ENCODE results near the gene ITPK1.
A peak's percentile ranks its signal among the peaks of the same experiment; 100 is the strongest.
"Not testable (repeated sequence)": the region's sequence is repeated elsewhere in the genome, so short reads cannot be mapped to it uniquely, and the experiment has no call there.

Gene ITPK1

DNA sequence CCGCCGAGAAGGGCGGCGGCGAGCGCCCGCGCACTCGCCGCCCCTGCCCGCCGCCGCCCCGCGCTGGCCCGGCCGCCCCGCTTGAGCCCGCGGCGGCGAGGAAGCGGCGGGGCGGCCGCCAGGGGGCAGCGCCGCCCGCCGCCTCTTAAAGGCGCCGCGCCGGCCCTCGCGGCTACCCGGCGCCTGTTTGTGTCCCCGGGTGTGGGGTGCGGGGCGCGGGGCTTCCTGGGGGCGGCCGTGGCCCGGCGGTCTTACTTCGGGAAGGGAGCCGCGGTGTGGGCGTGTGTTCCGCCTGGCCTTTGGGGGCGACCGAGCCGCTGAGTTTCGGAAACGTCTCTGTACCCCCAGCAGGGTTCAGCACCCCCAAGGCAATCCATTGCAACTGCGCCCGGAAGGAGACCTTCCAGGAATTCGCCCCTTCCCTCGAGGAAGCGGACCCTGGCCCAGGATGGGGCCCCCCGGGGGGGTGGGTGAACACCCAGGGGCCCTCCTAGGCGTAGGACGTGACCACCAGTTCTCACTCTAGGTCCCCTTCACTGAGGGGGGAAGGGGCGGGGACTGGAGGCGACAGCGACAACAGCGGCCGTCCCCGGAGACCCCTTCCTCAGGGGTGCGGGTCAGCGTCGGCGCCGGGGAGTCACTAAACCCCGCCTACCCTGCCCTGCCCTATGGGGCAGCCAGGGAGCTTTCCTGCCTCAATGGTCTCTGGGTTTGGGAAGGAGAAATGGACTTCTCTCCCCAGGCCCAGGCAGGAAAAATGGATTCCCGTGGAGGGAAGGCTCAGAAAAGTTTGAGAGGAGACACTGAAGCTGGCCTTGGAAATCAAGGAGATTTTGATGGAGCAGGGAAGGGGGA is at the start of gene ITPK1:
TSS of gene ITPK1 (minus strand) at position 105 of the 855 bp plus-strand sequence. CDS start 762 bp downstream, outside the sequence.
- DNase-seq (ENCODE audit: insufficient read length, low spot score): peak; percentile 76
- no peak for FAIRE-seq

GRCh38 chr14:93163564-93163963 is 47.8 kb upstream of the ITPK1 start:
- DNase-seq (ENCODE audit: insufficient read length, low spot score): no peak

GRCh38 chr14:93161411-93161940 is 45.8 kb upstream of the ITPK1 start:
- DNase-seq (ENCODE audit: insufficient read length, low spot score) (no peak), FAIRE-seq (no peak)

More at GRCh38 chr14:93163564-93163963, 47.8 kb upstream of the ITPK1 start:
- FAIRE-seq: peak; percentile 51

- DNase-seq (ENCODE audit: insufficient read length, low spot score) (no peak), FAIRE-seq (peak; percentile 78)
Observed at GRCh38 chr14:93160353-93160801, 44.7 kb upstream of the ITPK1 start.

DNA sequence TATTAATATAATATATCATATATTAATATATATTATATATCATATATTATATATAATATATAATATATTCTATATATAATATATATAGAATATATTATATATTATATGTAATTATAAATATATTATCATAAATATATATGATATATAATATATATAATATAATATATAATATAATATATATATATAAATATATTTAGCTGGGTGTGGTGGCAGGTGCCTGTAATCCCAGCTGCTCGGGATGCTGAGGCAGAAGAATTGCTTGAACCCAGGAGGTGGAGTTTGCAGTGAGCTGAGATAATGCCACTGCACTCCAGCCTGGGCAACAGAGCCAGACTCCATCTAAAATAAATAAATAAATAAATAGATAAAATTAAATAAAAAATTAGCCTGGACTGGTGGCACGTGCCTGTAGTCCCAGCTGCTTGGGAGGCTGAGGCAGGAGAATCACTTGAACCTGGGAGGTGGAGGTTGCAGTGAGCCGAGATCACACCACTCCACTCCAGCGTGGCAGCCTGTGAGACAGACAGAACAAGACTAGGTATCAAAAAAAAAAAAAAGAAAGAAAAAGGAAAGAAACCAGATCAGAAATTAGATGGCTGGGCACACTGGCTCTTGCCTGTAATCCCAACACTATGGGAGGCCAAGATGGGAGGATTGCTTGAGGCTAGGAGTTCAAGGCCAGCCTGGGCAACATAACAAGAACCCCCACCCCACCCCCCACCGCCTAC is 44.1 kb upstream of the ITPK1 start:
- DNase-seq (ENCODE audit: insufficient read length, low spot score); FAIRE-seq: not testable (repeated sequence)

DNA sequence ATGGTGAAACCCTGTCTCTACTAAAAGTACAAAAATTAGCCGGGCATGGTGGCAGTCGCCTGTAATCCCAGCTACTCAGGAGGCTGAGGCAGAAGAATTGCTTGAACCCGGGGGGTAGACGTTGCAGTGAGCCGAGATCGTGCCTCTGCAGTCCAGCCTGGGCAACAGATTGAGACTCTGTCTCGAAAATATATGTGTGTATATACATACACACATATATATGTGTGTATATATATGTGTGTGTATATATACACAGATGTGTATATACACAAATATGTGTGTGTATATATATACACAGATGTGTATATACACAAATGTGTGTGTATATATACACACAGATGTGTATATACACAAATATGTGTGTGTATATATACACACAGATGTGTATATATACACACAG is 42.6 kb upstream of the ITPK1 start:
- FAIRE-seq; DNase-seq (ENCODE audit: insufficient read length, low spot score): not testable (repeated sequence)

DNA sequence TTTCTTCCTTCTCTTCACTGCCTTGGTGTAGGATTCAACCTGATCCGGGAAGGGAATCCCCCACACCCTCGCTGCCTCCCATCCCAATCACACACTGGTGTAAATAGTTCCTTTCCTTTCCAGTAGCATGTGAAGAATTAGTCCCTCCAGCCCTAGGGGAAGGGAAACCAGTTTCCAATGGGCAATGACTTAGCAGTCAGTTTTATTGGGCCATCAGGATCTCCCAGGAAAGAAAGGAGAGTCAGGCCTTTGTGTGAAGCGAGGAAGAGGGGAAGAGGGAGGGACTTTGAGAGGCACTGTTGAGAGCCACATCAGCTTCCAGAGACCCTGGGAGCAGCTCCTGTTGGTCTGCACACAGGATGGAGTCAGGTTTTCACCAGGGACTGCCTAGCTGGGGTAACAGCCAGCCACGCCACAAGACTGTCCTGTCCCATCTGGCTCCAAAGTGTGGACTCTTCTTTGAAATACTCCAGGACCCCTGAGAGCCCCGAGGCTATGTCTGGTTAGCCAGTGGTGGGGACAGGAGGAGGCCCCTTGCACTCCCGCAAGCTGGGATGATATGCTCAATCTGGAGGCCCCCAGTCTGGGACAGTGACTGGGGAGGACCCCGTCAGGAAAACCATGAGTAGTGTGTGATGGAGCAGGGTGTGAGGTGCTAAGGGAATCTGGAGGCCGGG is 41.1 kb upstream of the ITPK1 start:
- no peak for DNase-seq (ENCODE audit: insufficient read length, low spot score)
- no peak for FAIRE-seq

- no peak for FAIRE-seq
- no peak for DNase-seq (ENCODE audit: insufficient read length, low spot score)
Observed at GRCh38 chr14:93155667-93156066, 39.9 kb upstream of the ITPK1 start.

DNA sequence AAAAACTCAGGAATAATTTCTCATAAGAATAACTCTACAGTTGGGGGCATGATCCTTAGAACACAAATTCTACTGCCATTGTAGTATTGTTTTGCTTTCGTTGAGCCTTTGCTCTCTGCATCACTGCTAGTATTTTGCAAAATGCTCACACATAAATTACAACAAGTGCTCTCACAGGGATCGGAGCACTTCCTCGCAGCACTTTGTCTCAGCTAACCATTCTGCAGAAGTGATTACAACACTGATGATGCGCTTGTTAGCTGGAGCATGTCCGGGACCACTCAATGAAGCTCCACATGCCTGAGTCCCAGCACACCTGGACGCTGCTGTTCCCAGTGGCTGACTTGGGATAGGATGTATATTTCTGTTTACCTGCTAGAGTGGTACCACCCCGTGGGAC is 37.4 kb upstream of the ITPK1 start:
- FAIRE-seq (no peak), DNase-seq (ENCODE audit: insufficient read length, low spot score) (no peak)

- FAIRE-seq (no peak), DNase-seq (ENCODE audit: insufficient read length, low spot score) (no peak)
Observed at GRCh38 chr14:93150227-93151208, 34.8 kb upstream of the ITPK1 start.

DNA sequence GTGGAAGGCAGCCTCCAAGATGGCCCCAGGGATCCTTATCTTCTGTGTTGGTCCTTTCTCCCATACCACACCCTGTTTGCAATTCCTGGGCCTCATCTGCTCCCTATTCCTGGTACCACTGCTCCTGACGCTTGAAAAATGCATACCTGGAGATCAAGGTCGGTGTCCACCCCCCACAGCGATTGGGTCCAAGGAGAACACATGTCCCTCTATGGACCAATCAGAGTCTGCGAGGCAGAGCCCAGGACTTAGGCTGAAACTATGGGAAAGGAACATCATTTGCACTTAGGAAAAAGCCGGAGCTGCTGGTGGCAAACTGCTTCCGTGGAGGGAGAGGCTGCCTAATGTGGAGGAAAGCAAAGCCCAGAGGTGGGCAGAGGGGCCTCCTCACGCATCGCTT is 33.3 kb upstream of the ITPK1 start:
- DNase-seq (ENCODE audit: insufficient read length, low spot score) (no peak), FAIRE-seq (no peak)

- no peak for DNase-seq (ENCODE audit: insufficient read length, low spot score)
- FAIRE-seq: peak; percentile 33
Observed at GRCh38 chr14:93146119-93146518, 30.4 kb upstream of the ITPK1 start.

DNA sequence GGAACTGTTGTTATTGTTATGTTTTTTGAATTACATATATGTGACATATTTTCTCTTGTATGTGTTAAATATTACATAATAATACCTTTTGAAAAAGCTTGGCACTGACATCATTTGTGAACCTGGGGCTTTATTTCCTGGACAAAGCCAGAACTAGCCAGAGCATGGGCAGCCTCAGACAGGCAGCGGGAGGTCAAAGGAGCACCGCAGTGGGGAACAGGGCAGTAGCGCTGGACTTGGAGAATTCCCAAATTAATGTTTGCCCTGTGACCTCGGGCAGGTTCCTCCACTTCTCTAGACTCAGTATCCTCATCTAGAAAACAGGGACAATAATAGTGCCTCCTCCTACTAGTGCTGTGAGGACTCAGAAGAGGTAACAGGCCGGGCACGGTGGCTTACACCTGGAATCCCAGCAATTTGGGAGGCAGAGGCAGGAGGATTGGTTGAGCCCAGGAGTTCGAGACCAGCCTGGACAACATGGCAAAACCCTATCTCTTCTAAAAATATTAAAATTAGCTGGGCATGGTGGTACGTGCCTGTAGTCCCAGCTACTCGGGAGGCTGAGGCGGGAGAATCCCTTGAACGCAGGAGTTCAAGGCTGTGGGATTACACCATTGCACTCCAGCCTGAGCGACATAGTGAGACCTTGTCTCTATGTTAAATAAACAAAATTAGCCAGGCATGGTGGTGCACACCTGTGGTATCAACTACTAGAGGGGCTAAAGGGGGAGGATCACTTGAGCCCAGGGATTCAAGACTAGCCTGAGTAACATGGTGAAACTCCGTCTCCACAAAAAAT is 27.3 kb upstream of the ITPK1 start:
- DNase-seq (ENCODE audit: insufficient read length, low spot score) (no peak), FAIRE-seq (no peak)

DNA sequence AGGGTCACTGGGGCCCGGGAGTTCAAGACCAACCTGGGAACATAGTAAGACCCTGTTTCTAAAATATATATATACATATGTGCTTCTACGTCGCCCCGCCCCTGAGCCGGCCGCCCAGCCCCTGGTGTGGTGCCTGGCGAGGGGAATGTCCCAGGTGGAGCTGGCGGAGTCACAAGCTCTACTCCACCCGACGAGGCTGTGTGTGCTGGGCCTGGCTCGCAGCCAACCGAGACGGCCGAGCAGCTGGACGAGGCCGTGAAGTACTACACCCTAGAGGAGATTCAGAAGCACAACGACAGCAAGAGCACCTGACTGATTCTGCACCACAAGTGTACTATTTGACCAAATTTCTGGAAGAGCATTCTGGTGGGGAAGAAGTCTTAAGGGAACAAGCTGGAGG is 22.1 kb upstream of the ITPK1 start:
- FAIRE-seq (no peak), DNase-seq (ENCODE audit: insufficient read length, low spot score) (no peak)

DNA sequence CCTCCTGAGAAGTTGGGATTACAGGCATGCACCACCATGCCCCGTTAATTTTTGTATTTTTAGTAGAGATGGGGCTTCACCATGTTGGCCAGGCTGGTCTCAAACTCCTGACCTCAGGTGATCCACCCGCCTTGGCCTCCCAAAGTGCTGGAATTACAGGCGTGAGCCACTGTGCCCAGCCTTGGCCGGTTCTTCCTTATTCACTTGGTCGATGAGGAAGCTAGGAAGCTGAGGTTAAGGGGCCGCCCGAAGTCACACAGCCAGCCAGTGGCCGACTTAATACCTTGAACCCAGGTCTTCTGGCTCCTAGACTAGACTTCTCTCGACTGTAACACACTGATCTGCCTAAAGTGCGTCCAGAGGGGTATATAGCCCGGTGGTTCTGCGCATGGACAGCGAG is 20.8 kb upstream of the ITPK1 start:
- DNase-seq (ENCODE audit: insufficient read length, low spot score); FAIRE-seq: not testable (repeated sequence)

DNA sequence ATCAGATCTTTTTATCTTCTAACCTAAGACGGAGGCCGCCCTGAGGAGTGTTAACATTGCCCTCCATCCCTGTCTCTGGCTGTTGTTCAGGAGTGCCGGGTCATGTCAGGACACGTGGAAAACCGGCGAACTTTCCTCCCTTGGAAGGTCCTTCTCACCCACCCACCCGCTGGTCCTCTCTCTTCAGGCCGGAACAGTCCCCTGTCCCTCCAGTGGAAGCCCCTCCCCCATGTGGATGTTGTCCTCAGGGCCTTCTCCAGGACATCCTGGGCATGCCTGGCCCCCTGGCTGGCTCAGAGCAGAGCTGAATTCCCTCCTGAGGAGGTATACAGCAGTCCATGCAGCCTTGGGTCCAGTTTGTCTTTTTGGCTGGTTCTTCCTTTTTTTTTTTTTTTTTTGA is 20.3 kb upstream of the ITPK1 start:
- FAIRE-seq (no peak), DNase-seq (ENCODE audit: insufficient read length, low spot score) (no peak)

- DNase-seq (ENCODE audit: insufficient read length, low spot score) (no peak), FAIRE-seq (no peak)
Observed at GRCh38 chr14:93135399-93135798, 19.7 kb upstream of the ITPK1 start.

- FAIRE-seq (no peak), DNase-seq (ENCODE audit: insufficient read length, low spot score) (no peak)
Observed at GRCh38 chr14:93133464-93133863, 17.7 kb upstream of the ITPK1 start.

DNA sequence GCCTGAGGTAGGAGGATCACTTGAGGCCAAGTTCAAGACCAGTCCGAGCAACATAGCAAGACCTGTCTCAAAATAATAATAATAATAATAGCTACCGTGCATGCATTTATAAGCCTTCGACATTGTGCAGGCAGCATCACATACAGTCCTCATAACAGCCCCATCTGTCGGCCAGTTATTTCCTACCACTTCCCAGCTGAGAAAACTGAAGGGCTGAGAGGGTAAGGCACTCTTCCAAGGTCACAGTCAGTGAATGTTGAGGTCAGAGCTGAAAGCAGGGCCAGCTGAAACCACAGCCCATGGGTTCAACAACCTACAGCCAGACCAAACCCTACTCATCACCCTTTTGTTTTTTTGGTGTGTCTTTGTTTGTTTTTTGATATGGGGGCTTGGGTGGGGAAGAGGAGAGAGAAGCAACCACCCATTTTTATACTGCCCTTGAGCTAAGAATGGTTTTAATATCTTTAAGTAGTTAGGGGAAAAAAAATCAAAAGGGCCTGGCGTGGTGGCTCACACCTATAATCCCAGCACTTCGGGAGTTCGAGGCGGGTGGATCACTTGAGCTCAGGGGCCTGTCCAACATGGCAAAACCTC is 16.8 kb upstream of the ITPK1 start:
- DNase-seq (ENCODE audit: insufficient read length, low spot score) (peak; percentile 29), FAIRE-seq (peak; percentile 92)

All from GM19239 (cell line).